Fibroblast of villous mesenchyme (primary cell): ENCODE data around the gene DUOXA2. TPM values are rescaled to one million over a fixed set of nuclear protein-coding genes. Genes with fewer than 3 reads are reported as not detected.

Experiments used
- DNase-seq: peaks from one replicate; pipeline ENCODE4 v3.0.0-alpha.2; 2010; ENCODE audit warnings: low read depth
- H3K4me3 ChIP-seq: 2 replicates; pipeline ENCODE4 v1.5.1; 2011; ENCODE audit warnings: low read depth, mild to moderate bottlenecking, low read length
- CTCF ChIP-seq: IDR thresholded peaks from 2 replicates; pipeline ENCODE4 v1.5.1; 2012; ENCODE audit warnings: low read depth, mild to moderate bottlenecking, low read length; ENCODE audit not compliant: insufficient read depth
- total RNA-seq: library from RNA; depleted of rRNA; stranded (reverse); fragments of >200 nt; gene quantifications from 2 replicates; pipeline ENCODE4 v1.2.3, GENCODE V29; 2012

DUOXA2 gene
- total RNA-seq, 1 donor = not detected

DNA sequence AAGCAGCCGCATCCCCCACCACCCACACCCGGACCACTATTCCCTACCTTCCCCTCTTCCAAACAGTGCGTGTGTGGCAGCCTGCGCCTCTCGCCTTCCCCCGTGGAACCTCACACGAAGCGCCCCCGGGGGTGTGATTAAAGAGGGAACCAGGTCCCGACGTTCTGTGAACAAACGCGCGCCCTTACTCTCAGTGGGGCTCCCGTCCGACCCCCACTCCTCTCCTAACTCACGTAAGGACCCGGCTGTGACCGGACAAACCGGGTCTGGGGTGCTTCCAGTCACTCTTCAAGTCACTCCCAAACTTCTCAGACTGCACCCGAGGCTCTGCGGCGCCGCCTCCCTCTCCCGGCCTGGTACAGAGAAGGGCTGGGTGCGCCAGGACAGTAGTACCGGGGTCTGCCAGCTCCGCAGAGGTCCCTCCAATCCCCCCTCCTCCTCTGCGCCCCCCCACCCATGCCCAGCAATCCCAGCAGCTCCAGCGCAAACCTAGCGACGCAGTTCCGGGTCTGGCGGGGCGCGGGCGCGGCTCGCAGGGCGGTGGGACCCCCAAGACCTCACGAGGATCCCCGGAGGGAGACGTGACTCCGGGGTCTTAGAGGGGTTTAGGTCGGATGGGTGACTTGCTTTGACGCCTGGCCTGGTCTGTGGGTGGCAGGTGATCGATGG lies 15.0 kb downstream of the DUOXA2 start:
- DNase-seq = no peak
- H3K4me3 ChIP-seq = no peak overlapping the region
- TF ChIP-seq CTCF = no peak

DNA sequence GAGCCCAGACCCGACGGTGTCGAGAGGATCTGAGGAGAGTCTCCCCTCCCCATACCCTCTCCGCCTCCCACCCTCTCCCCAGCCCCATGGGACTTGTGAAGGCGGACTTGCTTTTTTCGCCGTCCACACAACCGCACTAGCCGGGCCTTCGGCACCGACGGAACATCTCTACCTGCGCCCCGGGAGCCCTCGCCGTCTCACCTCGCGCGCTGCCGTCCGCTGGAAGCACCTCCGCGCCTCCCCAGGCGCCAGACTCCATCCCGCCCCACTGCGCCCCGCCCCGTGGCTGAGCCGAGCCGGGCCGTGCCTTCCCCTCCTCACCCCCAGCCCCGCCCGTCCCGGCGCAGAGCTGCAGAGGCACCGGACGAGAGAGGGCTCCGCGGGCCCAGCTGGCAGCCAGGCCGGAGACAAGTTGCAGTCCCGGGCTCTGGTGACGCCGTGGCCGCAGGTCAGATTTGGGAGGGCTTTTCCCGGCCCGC lies 15.6 kb downstream of the DUOXA2 start, which contains the start of the genes DUOX1 and DUOXA1:
Gene DUOX1 (plus strand): TSS at position 344 of the 479 bp plus-strand sequence. CDS start 1,973 bp downstream, outside the sequence.
Gene DUOXA1 (minus strand): TSS at position 229 of the 479 bp plus-strand sequence. CDS start 6,865 bp downstream, outside the sequence.
- DNase-seq = no peak
- no peak for TF ChIP-seq CTCF
- no peak within 1 kb of the TSS for H3K4me3 ChIP-seq

DNA sequence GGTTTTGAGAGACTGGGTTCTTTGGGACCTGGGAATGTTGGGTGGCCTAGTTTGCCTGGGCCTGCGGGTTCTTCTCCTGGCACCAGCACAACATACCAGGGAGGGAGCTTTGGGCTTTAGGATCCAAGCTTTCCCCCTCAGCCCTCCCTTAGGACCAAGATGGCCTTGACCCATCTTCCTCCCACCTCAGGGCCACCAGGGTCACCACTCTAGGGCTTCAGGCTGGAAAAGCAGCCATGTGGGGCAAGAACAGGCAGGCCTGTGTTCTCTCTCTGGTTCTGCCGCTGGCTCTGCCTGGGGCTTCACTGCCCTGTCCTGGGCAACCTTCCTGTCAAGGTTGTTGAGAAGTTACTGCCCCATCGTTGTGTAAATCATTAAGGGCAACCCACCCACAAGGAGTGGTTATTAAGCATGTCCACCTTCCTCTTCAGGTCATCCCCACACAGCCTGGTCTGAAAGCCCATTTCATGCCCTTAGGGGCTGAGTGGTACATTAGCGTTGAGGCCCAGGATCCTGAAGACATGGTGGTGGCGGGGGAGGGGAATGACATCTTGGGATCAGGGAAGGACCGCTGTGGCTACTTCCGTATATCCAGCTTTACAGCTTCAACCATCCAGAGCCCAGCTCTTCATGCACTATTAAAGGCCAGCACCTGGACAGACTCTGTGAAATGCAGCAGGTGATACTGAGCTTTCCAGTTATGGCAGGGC lies 16.3 kb downstream of the DUOXA2 start:
- no peak for DNase-seq
- no peak for TF ChIP-seq CTCF

GRCh38 chr15:45131510-45131909 lies 17.4 kb downstream of the DUOXA2 start:
- no peak overlapping the region for H3K4me3 ChIP-seq
- no peak for DNase-seq
- no peak for TF ChIP-seq CTCF

More for the DNA sequence above, 16.3 kb downstream of the DUOXA2 start:
- H3K4me3 ChIP-seq = no peak overlapping the region

GRCh38 chr15:45132844-45133560 lies 18.9 kb downstream of the DUOXA2 start:
- TF ChIP-seq CTCF = no peak
- DNase-seq = no peak
- no peak overlapping the region for H3K4me3 ChIP-seq

DNA sequence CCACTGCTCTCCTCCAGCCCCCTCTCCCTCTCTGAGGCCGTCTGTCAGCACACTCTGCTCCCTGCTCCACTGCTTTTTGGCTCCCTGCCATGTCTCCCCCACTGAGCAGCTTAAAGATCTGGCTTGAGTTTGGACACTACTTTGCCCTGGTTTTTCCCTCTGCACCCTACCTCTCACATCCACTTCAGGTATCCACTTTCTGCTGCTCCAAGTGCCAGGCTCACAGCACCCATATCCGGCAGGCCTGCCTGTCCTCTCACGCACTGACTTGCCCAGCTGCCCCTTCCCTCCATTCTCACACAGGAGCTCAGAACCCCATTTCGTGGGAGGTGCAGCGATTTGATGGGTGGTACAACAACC lies 19.4 kb downstream of the DUOXA2 start:
- no peak for TF ChIP-seq CTCF
- no peak for DNase-seq

More for the DNA sequence above, 19.4 kb downstream of the DUOXA2 start:
- no peak overlapping the region for H3K4me3 ChIP-seq
